OCI-LY1 (cell line): Measurements from ENCODE around the gene HOXA10.

Experiments used
- CTCF ChIP-seq: fragments of 200-600 bp; sonication (generic), shearing (Covaris generic); IDR thresholded peaks from 2 replicates; pipeline ENCODE4 v1.5.1; 2017; ENCODE audit warnings: mild to moderate bottlenecking, antibody characterized with exemption, low read length, moderate library complexity, mixed read lengths
- EZH2 ChIP-seq: fragments of 200-600 bp; sonication (generic), shearing (Covaris generic); IDR thresholded peaks from 2 replicates; pipeline ENCODE4 v1.8.0; 2017; ENCODE audit warnings: borderline replicate concordance, mixed run types, mild to moderate bottlenecking, antibody characterized with exemption, low read length, moderate library complexity, mixed read lengths

DNA sequence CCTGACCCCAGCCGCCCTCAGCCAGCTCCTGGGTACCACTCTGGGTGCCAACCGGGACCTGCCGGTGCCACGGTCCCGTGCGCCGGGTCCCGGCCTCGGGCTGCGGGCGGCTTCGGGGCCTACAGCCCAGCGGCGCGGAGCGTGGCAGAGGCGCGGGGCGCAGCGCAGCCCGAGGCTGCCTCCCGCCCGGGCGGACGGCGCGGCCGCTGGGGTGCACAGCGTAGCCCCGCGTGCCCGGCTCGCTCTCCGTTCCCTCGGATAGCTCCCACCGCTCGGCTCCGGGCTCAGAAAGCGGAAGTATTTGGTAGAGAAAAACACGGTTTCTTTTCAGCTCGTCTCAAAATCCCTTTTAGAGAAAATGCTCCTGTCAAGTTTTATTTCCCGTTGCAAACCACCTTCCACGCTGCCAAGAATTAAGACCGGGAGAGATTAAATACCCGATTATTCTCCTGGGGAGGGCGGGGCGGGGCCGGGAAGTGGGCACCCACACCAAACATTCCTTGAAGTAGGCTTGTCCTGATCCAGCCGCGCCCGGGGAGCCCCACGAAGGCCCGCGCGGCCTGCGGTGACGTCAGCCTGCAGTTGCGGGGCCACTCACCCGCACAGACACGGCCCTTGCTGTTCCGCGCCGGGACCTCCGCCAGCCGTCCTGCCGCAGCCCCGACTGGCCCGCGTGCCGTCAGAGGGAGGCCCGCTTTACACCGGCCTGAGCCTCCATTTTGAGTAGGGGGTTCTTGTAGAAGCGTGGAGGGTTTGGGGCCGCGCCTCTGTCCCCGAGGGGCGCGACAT lies 18.6 kb upstream of the HOXA10 start:
- TF ChIP-seq CTCF (no peak), EZH2 (no peak)
